Stomach (tissue), 9 donors: ENCODE results near the gene LMAN1. TPM values are rescaled to one million over a fixed set of nuclear protein-coding genes. Genes with fewer than 3 reads are reported as not detected.

Experiments used
- DNase-seq, 2 donors: peaks; one replicate each; pipeline versions ENCODE4 v3.0.0 to v3.0.0-alpha.2; 2013 to 2019
- H3K27ac ChIP-seq, 5 donors: fragments of 200-600 bp in 4 of 5; sonication (generic) in 4 of 5; one replicate each; pipeline ENCODE4 v1.5.1; 2013 to 2019; ENCODE audit warnings: mild to moderate bottlenecking in 1 of 5, moderate library complexity in 1 of 5
- H3K27me3 ChIP-seq, 3 donors: fragments of 200-600 bp; sonication (generic); one replicate each; pipeline ENCODE4 v1.5.1; 2017 to 2019; ENCODE audit warnings: mixed run types in 1 of 3
- H3K36me3 ChIP-seq, 4 donors: fragments of 200-600 bp; sonication (generic); 1 replicate in 3 of 4; 2 replicates in 1 of 4; pipeline ENCODE4 v1.5.1; 2016 to 2019
- H3K4me1 ChIP-seq, 4 donors: fragments of 200-600 bp; sonication (generic); one replicate each; pipeline ENCODE4 v1.5.1; 2016 to 2019
- H3K4me3 ChIP-seq, 4 donors: fragments of 200-600 bp; sonication (generic) in 3 of 4; one replicate each; pipeline ENCODE4 v1.5.1; 2016 to 2019; ENCODE audit warnings: mild to moderate bottlenecking in 1 of 4
- H3K9me3 ChIP-seq, 4 donors: fragments of 200-600 bp; sonication (generic); one replicate each; pipeline ENCODE4 v1.5.1; 2016 to 2019
- CTCF ChIP-seq, 7 experiments: fragments of 450-650 bp in 4 of 7; fragments of 200-600 bp in 3 of 7; sonication (generic) in 3 of 7; IDR thresholded peaks; one replicate each; pipeline ENCODE4 v1.5.1; 2016 to 2019; ENCODE audit warnings: antibody characterized with exemption in 7 of 7, control low read depth in 2 of 7, mild to moderate bottlenecking in 1 of 7
- EP300 ChIP-seq: sonication (generic); formaldehyde crosslinking; IDR thresholded peaks from one replicate; pipeline ENCODE4 v1.6.1; 2017; ENCODE audit warnings: antibody characterized with exemption
- POLR2A ChIP-seq, 4 donors: fragments of 450-650 bp; IDR thresholded peaks; one replicate each; pipeline ENCODE4 v1.6.1; 2016; ENCODE audit warnings: antibody characterized with exemption in 4 of 4, control low read depth in 2 of 4, mild to moderate bottlenecking in 1 of 4, moderate library complexity in 1 of 4
- POLR2AphosphoS5 ChIP-seq, 3 donors: sonication (generic); formaldehyde crosslinking; IDR thresholded peaks; one replicate each; pipeline ENCODE4 v1.6.1; 2016; ENCODE audit warnings: antibody characterized with exemption in 3 of 3
- WGBS, 5 donors: extraction: QIAGEN DNeasy Blood & Tissue Kit in 3 of 5; methylation state at CpG; one replicate each; pipeline versions ENCODE4 v1.1.5 to v1.1.7; 2013 to 2018; 5-methylcytosine and 5-hydroxymethylcytosine counted together
- intact Hi-C: fragments of 100-400 bp; cut with DNase I; formaldehyde crosslinking; loops from one replicate; pipeline ENCODE4 v1.15.1; 2023; ENCODE audit warnings: low total_unique reads
- polyA plus RNA-seq, 3 donors: library from polyadenylated mRNA; stranded (reverse); fragments of 200-250 nt; gene quantifications; one replicate each; pipeline ENCODE4 v1.2.3, GENCODE V29; 2013
- total RNA-seq, 5 donors: library from RNA; depleted of rRNA; stranded (reverse); fragments of >200 nt; gene quantifications; one replicate each; pipeline versions ENCODE4 v1.1.0 to v1.2.3, GENCODE V29; 2014 to 2016
- donor health status: healthy with polysubstance abuse.
- donor health status: Bipolar disorder and iron deficiency.
- donor health status: healthy.

Gene LMAN1
- total and polyA plus RNA-seq, 8 donors = 9.9 to 258 (median 26.6) TPM

GRCh38 chr18:59282341-59282740 lies 76.7 kb downstream of the LMAN1 start:
- 79 to 87% (median 85%) methylated on average over 11 of the region's 11 CpGs for WGBS, 5 donors
- peaks cover 0 to 91% (median 22%) of the 10 kb centered on the region in 3 donors for H3K27me3 ChIP-seq

GRCh38 chr18:59279722-59280121 lies 79.3 kb downstream of the LMAN1 start:
- Histone ChIP-seq H3K9me3 (no peaks in the 10 kb centered on the region), H3K27me3 (peaks cover 0 to 100% (median 47%) of the 10 kb centered on the region in 3 donors), H3K36me3 (no peaks in the 10 kb centered on the region), H3K4me3 (no peak overlapping the region), H3K27ac (no peak overlapping the region), H3K4me1 (no peaks in the 10 kb centered on the region)
- WGBS, 5 donors = 56 to 78% (median 61%) methylated on average over 1 of the region's 1 CpG
- intact Hi-C loops = no loop called here
- TF ChIP-seq POLR2AphosphoS5 (IDR thresholded peaks at IDR 0.05) = no peak
- TF ChIP-seq EP300 = no peak
- no peak for TF ChIP-seq CTCF (IDR thresholded peaks at IDR 0.05)
- TF ChIP-seq POLR2A (IDR thresholded peaks at IDR 0.05) = no peak
- no peak for DNase-seq

More at GRCh38 chr18:59282341-59282740, 76.7 kb downstream of the LMAN1 start:
- H3K4me3 ChIP-seq = no peak overlapping the region
- no peaks in the 10 kb centered on the region for H3K4me1 ChIP-seq
- TF ChIP-seq POLR2A (IDR thresholded peaks at IDR 0.05) (no peak), POLR2AphosphoS5 (IDR thresholded peaks at IDR 0.05) (no peak), EP300 (no peak), CTCF (IDR thresholded peaks at IDR 0.05) (no peak)
- H3K27ac ChIP-seq = no peak overlapping the region
- intact Hi-C loops = no loop called here
- no peak for DNase-seq
- no peaks in the 10 kb centered on the region for H3K9me3 ChIP-seq
- no peaks in the 10 kb centered on the region for H3K36me3 ChIP-seq

GRCh38 chr18:59279193-59279592 lies 79.9 kb downstream of the LMAN1 start:
- no peak for TF ChIP-seq CTCF (IDR thresholded peaks at IDR 0.05)
- no peak for TF ChIP-seq EP300
- TF ChIP-seq POLR2A (IDR thresholded peaks at IDR 0.05) = no peak
- TF ChIP-seq POLR2AphosphoS5 (IDR thresholded peaks at IDR 0.05) = no peak
- Histone ChIP-seq H3K4me1 (peaks cover 0 to 1% (median under 1%) of the 10 kb centered on the region in 4 donors), H3K27me3 (peaks cover 0 to 100% (median 51%) of the 10 kb centered on the region in 3 donors), H3K4me3 (no peak overlapping the region), H3K27ac (no peak overlapping the region), H3K36me3 (no peaks in the 10 kb centered on the region), H3K9me3 (no peaks in the 10 kb centered on the region)
- 61 to 77% (median 70%) methylated on average over 3 of the region's 3 CpGs for WGBS, 5 donors
- intact Hi-C loops = no loop called here
- DNase-seq = no peak

GRCh38 chr18:59278793-59279192 lies 80.3 kb downstream of the LMAN1 start:
- peaks cover 0 to 100% (median 51%) of the 10 kb centered on the region in 3 donors for H3K27me3 ChIP-seq

More at GRCh38 chr18:59278793-59279192, 80.3 kb downstream of the LMAN1 start:
- intact Hi-C loops = no loop called here
- no peak overlapping the region for H3K4me3 ChIP-seq
- no peak overlapping the region for H3K27ac ChIP-seq
- H3K4me1 ChIP-seq = peaks cover 3 to 5% (median 5%) of the 10 kb centered on the region in 4 donors
- DNase-seq = no peak
- WGBS, 5 donors = 53 to 70% (median 69%) methylated on average over 5 of the region's 5 CpGs
- no peaks in the 10 kb centered on the region for H3K9me3 ChIP-seq
- TF ChIP-seq POLR2A (IDR thresholded peaks at IDR 0.05) (no peak), EP300 (no peak), CTCF (IDR thresholded peaks at IDR 0.05) (no peak), POLR2AphosphoS5 (IDR thresholded peaks at IDR 0.05) (no peak)
- no peaks in the 10 kb centered on the region for H3K36me3 ChIP-seq

Other genes with a start within 250 kb of the LMAN1 start
- gene SEC11C, start 219.4 kb downstream of the LMAN1 start, total RNA-seq = 10 to 100 TPM in 4 of 5 donors, 1 to 10 TPM in 1; 3.1 to 53.6 (median 41.7) TPM
- gene SEC11C, start 219.4 kb downstream of the LMAN1 start, polyA plus RNA-seq = 10 to 100 TPM; 52.0 to 83.2 (median 62.4) TPM
- gene GRP, start 139.1 kb downstream of the LMAN1 start, total RNA-seq = 1 to 10 TPM in 2 of 5 donors, not detected in 3; 2.4 to 3.2 TPM
- gene GRP, start 139.1 kb downstream of the LMAN1 start, polyA plus RNA-seq = under 1 TPM in 2 of 3 donors, not detected in 1; 0.60 to 0.68 TPM
- gene RAX, start 85.8 kb downstream of the LMAN1 start, total RNA-seq = not detected
- gene RAX, start 85.8 kb downstream of the LMAN1 start, polyA plus RNA-seq = under 1 TPM in 1 of 3 donors, not detected in 2; 0.05 TPM
- not detected for gene CPLX4, start 40.6 kb downstream of the LMAN1 start, total RNA-seq
- gene CPLX4, start 40.6 kb downstream of the LMAN1 start, polyA plus RNA-seq = not detected